HEK293T (cell line): ENCODE measurements around the gene MAP7.

Source experiments
- BHLHE40 ChIP-seq: fragments of 450-650 bp; IDR thresholded peaks from 2 replicates; pipeline ENCODE4 v1.6.1; 2016; ENCODE audit warnings: mild to moderate bottlenecking, moderate library complexity, borderline replicate concordance
- CTBP1 ChIP-seq: fragments of 450-650 bp; IDR thresholded peaks from 2 replicates; pipeline ENCODE4 v1.6.1; 2016; ENCODE audit warnings: borderline replicate concordance
- ELF4 ChIP-seq: fragments of 450-650 bp; IDR thresholded peaks from 2 replicates; pipeline ENCODE4 v1.6.1; 2017; ENCODE audit warnings: antibody characterized with exemption
- FOXK2 ChIP-seq: fragments of 450-650 bp; IDR thresholded peaks from 2 replicates; pipeline ENCODE4 v1.6.1; 2016; ENCODE audit warnings: mild to moderate bottlenecking
- FOXM1 ChIP-seq: fragments of 450-650 bp; IDR thresholded peaks from 2 replicates; pipeline ENCODE4 v1.6.1; 2017; ENCODE audit warnings: mild to moderate bottlenecking, borderline replicate concordance
- L3MBTL2 ChIP-seq: fragments of 450-650 bp; conservative IDR thresholded peaks from 2 replicates; pipeline ENCODE4 v1.6.1; 2016; ENCODE audit warnings: mild to moderate bottlenecking
- SP1 ChIP-seq: fragments of 450-650 bp; IDR thresholded peaks from 2 replicates; pipeline ENCODE4 v1.6.1; 2017
- SUZ12 ChIP-seq: fragments of 450-650 bp; IDR thresholded peaks from 2 replicates; pipeline ENCODE4 v1.6.1; 2016; ENCODE audit warnings: mild to moderate bottlenecking

DNA sequence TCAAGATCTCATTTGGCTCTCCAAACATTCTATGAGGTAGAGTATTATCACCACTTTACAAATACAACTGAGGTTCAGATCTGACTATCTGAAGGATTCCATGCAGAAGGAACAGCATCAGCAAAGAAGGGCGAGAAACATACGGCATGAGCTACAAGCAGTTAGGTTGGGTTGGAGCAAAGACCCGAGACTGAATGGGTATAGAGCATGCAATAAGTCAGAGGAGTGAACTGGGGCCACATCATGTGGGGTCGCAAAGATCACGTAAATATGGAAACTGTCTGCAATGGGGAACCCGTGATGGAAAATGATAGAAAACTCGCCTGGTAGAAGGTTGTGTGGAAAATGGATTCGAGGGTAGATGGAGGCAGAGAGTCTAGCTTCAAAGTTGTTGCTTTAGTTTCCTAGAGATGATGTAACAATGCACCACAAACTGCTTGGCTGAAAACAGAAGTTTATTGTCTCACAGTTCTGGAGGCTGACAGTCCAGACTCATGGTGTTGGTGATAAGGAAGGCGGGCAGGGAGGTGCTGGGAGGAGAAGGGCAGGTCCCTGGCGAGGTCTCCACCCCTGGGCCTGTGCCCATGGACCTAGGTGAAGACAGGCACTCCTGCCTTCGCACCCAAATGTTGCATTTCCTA lies 216.3 kb downstream of the MAP7 start:
- TF ChIP-seq FOXM1: no peak
- no peak for TF ChIP-seq L3MBTL2
- no peak for TF ChIP-seq SUZ12
- TF ChIP-seq SP1: no peak
- TF ChIP-seq FOXK2: no peak
- no peak for TF ChIP-seq CTBP1
- TF ChIP-seq BHLHE40: no peak
- no peak for TF ChIP-seq ELF4
